Activated CD4-positive, alpha-beta T cell treated with anti-CD3 and anti-CD28 coated beads for 48 hours (primary cell): ENCODE data around the gene GUCY1A2.

ENCODE experiments used
- DNase-seq: peaks from one replicate; pipeline ENCODE4 v3.0.0-alpha.2; 2020

Gene GUCY1A2

GRCh38 chr11:106997227-106997626, 21.0 kb downstream of the GUCY1A2 start:
- no peak for DNase-seq

- no peak for DNase-seq
Measured at GRCh38 chr11:106996691-106997090, 21.6 kb downstream of the GUCY1A2 start.

GRCh38 chr11:106990331-106990730, 27.9 kb downstream of the GUCY1A2 start:
- DNase-seq: no peak

GRCh38 chr11:106989078-106989455, 29.2 kb downstream of the GUCY1A2 start:
- DNase-seq: no peak

GRCh38 chr11:106988151-106989077, 29.9 kb downstream of the GUCY1A2 start:
- no peak for DNase-seq

GRCh38 chr11:106986673-106987072, 31.6 kb downstream of the GUCY1A2 start:
- no peak for DNase-seq

GRCh38 chr11:106986261-106986660, 32.0 kb downstream of the GUCY1A2 start:
- no peak for DNase-seq

GRCh38 chr11:106983991-106984390, 34.3 kb downstream of the GUCY1A2 start:
- DNase-seq: no peak

GRCh38 chr11:106983261-106983660, 35.0 kb downstream of the GUCY1A2 start:
- DNase-seq: no peak

- no peak for DNase-seq
Measured at GRCh38 chr11:106974831-106975230, 43.4 kb downstream of the GUCY1A2 start.

GRCh38 chr11:106971864-106972263, 46.4 kb downstream of the GUCY1A2 start:
- DNase-seq: no peak

GRCh38 chr11:106969644-106970355, 48.5 kb downstream of the GUCY1A2 start:
- DNase-seq: no peak

GRCh38 chr11:106962995-106963394, 55.3 kb downstream of the GUCY1A2 start:
- DNase-seq: no peak

- DNase-seq: no peak
Measured at GRCh38 chr11:106961518-106961917, 56.8 kb downstream of the GUCY1A2 start.

GRCh38 chr11:106961048-106961447, 57.2 kb downstream of the GUCY1A2 start:
- DNase-seq: no peak

- no peak for DNase-seq
Measured at GRCh38 chr11:106959800-106960199, 58.5 kb downstream of the GUCY1A2 start.

- DNase-seq: no peak
Measured at GRCh38 chr11:106959386-106959785, 58.9 kb downstream of the GUCY1A2 start.

GRCh38 chr11:106958517-106959248, 59.6 kb downstream of the GUCY1A2 start:
- DNase-seq: no peak

GRCh38 chr11:106957030-106957482, 61.2 kb downstream of the GUCY1A2 start:
- DNase-seq: no peak

GRCh38 chr11:106950067-106950491, 68.2 kb downstream of the GUCY1A2 start:
- no peak for DNase-seq

GRCh38 chr11:106943089-106943488, 75.2 kb downstream of the GUCY1A2 start:
- DNase-seq: no peak

GRCh38 chr11:106939157-106939556, 79.1 kb downstream of the GUCY1A2 start:
- no peak for DNase-seq

- DNase-seq: no peak
Measured at GRCh38 chr11:106937111-106937510, 81.2 kb downstream of the GUCY1A2 start.
